OCI-LY3 (cell line): ENCODE data around the gene ZBTB49.

ENCODE experiments used
- H2AFZ ChIP-seq: fragments of 200-600, 300-600 bp; shearing (Covaris generic); 2 replicates; pipeline ENCODE4 v1.6.0; 2014; ENCODE audit warnings: antibody characterized with exemption, low read depth, low read length
- H3K27ac ChIP-seq: fragments of 200-600, 300-600 bp; sonication (generic); 2 replicates; pipeline ENCODE4 v1.5.1; 2014; ENCODE audit warnings: mild to moderate bottlenecking, low read length, moderate library complexity, mixed read lengths
- H3K27me3 ChIP-seq: fragments of 200-600, 300-600 bp; sonication (generic); 2 replicates; pipeline ENCODE4 v1.6.1; 2014; ENCODE audit warnings: low read depth, low read length, mixed read lengths
- H3K36me3 ChIP-seq: fragments of 200-600, 300-600 bp; sonication (generic); replicated peaks from 2 replicates; pipeline ENCODE3; 2014; ENCODE audit warnings: low read depth, low read length, mixed read lengths
- H3K4me1 ChIP-seq: fragments of 300-600, 200-600 bp; sonication (generic); 2 replicates; pipeline ENCODE4 v1.6.1; 2014; ENCODE audit warnings: low read length, mixed read lengths
- H3K4me2 ChIP-seq: fragments of 200-600, 300-600 bp; sonication (generic); 2 replicates; pipeline ENCODE4 v1.6.1; 2014; ENCODE audit warnings: low read length, mixed read lengths
- H3K4me3 ChIP-seq: fragments of 300-600, 200-600 bp; sonication (generic); 2 replicates; pipeline ENCODE4 v1.5.1; 2014; ENCODE audit warnings: antibody characterized with exemption, mild to moderate bottlenecking, low read length, moderate library complexity
- H3K79me2 ChIP-seq: fragments of 300-600, 200-600 bp; shearing (Covaris generic); 2 replicates; pipeline ENCODE4 v1.6.1; 2014; ENCODE audit warnings: mild to moderate bottlenecking, low read length, mixed read lengths
- H3K9ac ChIP-seq: fragments of 300-600, 200-600 bp; shearing (Covaris generic); 2 replicates; pipeline ENCODE4 v1.6.0; 2014; ENCODE audit warnings: mild to moderate bottlenecking, low read length, moderate library complexity
- H3K9me3 ChIP-seq: fragments of 200-600, 300-600 bp; shearing (Covaris generic); 2 replicates; pipeline ENCODE4 v1.6.1; 2014; ENCODE audit warnings: low read length, mixed read lengths; ENCODE audit not compliant: insufficient read depth
- H4K20me1 ChIP-seq: fragments of 200-600, 300-600 bp; sonication (generic); 2 replicates; pipeline ENCODE4 v1.6.1; 2016; ENCODE audit warnings: low read length, mixed read lengths; ENCODE audit not compliant: insufficient read depth
- EZH2phosphoT487 ChIP-seq: fragments of 200-600 bp; shearing (Covaris generic); IDR thresholded peaks from 2 replicates; pipeline ENCODE4 v1.6.1; 2018; ENCODE audit warnings: antibody characterized with exemption, mixed run types, low read depth
- TF ChIP-seq, protein P1 (sequence below): fragments of 200-600, 300-600 bp; sonication (generic); IDR thresholded peaks from 2 replicates; pipeline ENCODE4 v1.5.1; 2014; ENCODE audit warnings: antibody characterized with exemption, low read length, low read depth

Gene ZBTB49

GRCh38 chr4:4321951-4322688, 32.1 kb downstream of the ZBTB49 start:
- no peaks in the 10 kb centered on the region for H3K9me3 ChIP-seq
- TF ChIP-seq EZH2phosphoT487 = no peak
- TF ChIP-seq, protein P1, sequence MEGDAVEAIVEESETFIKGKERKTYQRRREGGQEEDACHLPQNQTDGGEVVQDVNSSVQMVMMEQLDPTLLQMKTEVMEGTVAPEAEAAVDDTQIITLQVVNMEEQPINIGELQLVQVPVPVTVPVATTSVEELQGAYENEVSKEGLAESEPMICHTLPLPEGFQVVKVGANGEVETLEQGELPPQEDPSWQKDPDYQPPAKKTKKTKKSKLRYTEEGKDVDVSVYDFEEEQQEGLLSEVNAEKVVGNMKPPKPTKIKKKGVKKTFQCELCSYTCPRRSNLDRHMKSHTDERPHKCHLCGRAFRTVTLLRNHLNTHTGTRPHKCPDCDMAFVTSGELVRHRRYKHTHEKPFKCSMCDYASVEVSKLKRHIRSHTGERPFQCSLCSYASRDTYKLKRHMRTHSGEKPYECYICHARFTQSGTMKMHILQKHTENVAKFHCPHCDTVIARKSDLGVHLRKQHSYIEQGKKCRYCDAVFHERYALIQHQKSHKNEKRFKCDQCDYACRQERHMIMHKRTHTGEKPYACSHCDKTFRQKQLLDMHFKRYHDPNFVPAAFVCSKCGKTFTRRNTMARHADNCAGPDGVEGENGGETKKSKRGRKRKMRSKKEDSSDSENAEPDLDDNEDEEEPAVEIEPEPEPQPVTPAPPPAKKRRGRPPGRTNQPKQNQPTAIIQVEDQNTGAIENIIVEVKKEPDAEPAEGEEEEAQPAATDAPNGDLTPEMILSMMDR = no peak
- no peaks in the 10 kb centered on the region for H3K79me2 ChIP-seq
- no peak overlapping the region for H3K4me2 ChIP-seq
- H3K27me3 ChIP-seq = no peaks in the 10 kb centered on the region
- peaks cover 47% of the 10 kb centered on the region for H3K4me1 ChIP-seq
- no peak overlapping the region for H3K9ac ChIP-seq
- H3K36me3 ChIP-seq = peaks cover 42% of the 10 kb centered on the region
- no peak overlapping the region for H3K27ac ChIP-seq
- no peak overlapping the region for H2AFZ ChIP-seq
- no peaks in the 10 kb centered on the region for H4K20me1 ChIP-seq
- H3K4me3 ChIP-seq = no peak overlapping the region

DNA sequence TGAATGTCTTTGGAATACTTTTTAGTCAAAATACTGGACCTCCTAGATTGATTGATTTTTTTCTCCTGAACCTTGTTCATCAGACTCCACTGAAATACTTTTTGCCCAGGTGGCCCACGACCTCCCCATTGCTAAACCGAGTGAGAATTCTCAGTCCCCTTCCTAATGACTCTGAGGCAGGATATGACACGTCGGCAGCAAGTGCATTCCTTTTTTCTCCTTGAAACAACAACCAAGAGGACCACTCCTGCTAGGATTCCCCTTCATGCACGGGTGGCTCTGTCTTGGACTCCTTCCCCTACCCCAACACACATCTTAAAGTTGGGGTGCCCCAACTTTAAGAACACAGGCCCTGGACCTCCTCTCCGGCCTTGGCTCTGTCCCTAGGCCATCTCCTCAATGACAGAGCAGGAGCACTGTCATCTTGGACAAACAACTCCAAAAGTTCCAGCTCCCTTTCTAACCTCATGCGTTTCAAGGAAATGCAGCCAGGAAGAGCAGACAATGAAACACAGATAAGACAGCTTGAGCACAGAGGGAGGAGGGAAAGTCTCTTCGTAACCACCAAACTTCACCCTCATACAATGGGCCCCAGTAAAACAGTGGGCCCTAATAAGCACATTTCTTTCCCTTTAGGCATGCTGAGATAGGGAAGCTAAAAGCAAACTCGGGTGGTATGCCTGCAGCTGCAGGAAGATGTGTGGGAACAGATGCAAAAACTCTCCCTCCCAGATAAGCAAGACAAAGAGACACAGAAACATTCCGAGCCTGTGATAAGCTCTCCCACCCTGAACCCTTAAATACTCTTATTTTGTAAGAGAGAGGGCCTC, 33.9 kb downstream of the ZBTB49 start:
- H3K4me1 ChIP-seq = peaks cover 29% of the 10 kb centered on the region
- no peak overlapping the region for H3K9ac ChIP-seq
- no peaks in the 10 kb centered on the region for H3K27me3 ChIP-seq
- no peak overlapping the region for H3K4me2 ChIP-seq
- H2AFZ ChIP-seq = no peak overlapping the region
- TF ChIP-seq EZH2phosphoT487 = no peak
- TF ChIP-seq, protein P1 = no peak
- no peak overlapping the region for H3K27ac ChIP-seq
- H3K36me3 ChIP-seq = peaks cover 37% of the 10 kb centered on the region
- no peaks in the 10 kb centered on the region for H3K9me3 ChIP-seq
- H3K4me3 ChIP-seq = no peak overlapping the region
- no peaks in the 10 kb centered on the region for H4K20me1 ChIP-seq
- H3K79me2 ChIP-seq = no peaks in the 10 kb centered on the region

GRCh38 chr4:4325321-4325720, 35.3 kb downstream of the ZBTB49 start:
- no peak overlapping the region for H2AFZ ChIP-seq
- H3K9ac ChIP-seq = no peak overlapping the region
- H4K20me1 ChIP-seq = no peaks in the 10 kb centered on the region
- H3K9me3 ChIP-seq = no peaks in the 10 kb centered on the region
- H3K27ac ChIP-seq = no peak overlapping the region
- peaks cover 31% of the 10 kb centered on the region for H3K36me3 ChIP-seq
- TF ChIP-seq EZH2phosphoT487 = no peak
- TF ChIP-seq, protein P1 = no peak
- H3K79me2 ChIP-seq = no peaks in the 10 kb centered on the region
- no peak overlapping the region for H3K4me3 ChIP-seq
- H3K4me2 ChIP-seq = no peak overlapping the region
- no peaks in the 10 kb centered on the region for H3K27me3 ChIP-seq
- peaks cover 28% of the 10 kb centered on the region for H3K4me1 ChIP-seq

DNA sequence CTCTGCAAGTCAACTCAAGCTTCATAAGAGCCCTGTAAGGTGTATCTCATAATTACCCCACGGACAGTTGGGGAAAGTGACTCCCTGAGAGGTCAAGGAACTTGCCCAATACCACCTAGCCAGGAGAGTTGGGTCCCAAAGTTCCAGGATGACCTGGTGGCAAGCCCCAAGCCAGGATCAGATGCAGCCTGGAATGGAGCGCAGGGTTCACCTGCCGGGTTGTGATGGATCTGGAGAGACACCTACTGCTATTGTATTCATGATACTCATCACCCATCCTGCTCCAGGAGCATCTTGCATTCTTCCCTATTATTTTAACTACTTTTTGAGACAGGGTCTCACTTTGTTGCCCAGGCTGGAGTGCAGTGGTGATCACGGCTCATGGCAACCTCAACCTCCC, 36.1 kb downstream of the ZBTB49 start:
- Histone ChIP-seq H3K9me3 (peaks cover 3% of the 10 kb centered on the region; the same call in 1 of the 2 replicates), H3K4me3 (no peak overlapping the region), H3K4me1 (peaks cover 28% of the 10 kb centered on the region), H3K9ac (no peak overlapping the region), H4K20me1 (no peaks in the 10 kb centered on the region), H3K79me2 (no peaks in the 10 kb centered on the region), H2AFZ (no peak overlapping the region), H3K4me2 (no peak overlapping the region), H3K27ac (no peak overlapping the region), H3K27me3 (no peaks in the 10 kb centered on the region), H3K36me3 (peaks cover 26% of the 10 kb centered on the region)
- no peak for TF ChIP-seq EZH2phosphoT487
- TF ChIP-seq, protein P1 = no peak
